GM18505 (cell line): ENCODE data around the gene SVEP1.
"Not testable (repeated sequence)": the region's sequence is repeated elsewhere in the genome, so short reads cannot be mapped to it uniquely, and the experiment has no call there.

Source experiments
- ATAC-seq: cut with Tn5 transposase; IDR thresholded peaks from one replicate; pipeline ENCODE4 v1.9.1; 2021; ENCODE audit not compliant: unreplicated experiment
- POLR2A ChIP-seq: IDR thresholded peaks from 4 replicates; pipeline ENCODE4 v1.6.1; 2011; ENCODE audit warnings: borderline replicate concordance; ENCODE audit not compliant: insufficient read depth, insufficient read length; ENCODE audit errors: extremely low read depth

The SVEP1 gene

DNA sequence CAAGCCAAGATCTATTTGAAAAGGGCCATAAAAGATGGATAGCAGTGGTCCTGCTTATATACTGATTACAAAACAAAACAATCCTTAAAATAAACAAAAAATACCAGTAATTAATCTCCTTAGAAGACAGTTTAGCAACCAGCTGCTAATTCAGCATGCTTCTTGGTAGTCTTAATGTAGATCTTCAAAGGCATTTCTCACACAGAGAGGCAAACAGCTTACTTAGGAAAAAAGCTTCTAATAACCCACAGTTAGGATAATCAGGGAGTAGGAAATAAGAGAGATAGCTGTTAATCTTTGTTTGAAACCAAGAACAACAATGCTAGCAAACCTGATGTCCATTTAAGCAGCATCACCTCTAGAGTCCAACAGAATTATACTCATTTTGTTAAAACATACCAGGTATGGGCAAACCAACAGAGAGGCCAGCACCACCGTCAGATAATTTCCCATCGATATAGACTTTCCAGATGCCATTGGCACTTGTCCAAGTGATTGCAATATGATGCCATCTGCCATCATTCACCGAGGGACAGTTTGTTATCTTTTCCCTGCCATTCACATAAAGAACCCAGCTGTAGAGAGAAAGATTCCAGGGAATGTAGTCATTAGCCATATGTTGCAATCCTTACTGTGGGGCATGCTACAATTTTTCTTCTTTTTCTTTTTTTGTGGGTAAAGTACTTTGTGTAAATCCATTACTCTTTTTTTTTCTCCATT, 136.2 kb downstream of the SVEP1 start:
- TF ChIP-seq POLR2A: no peak
- no peak for ATAC-seq

DNA sequence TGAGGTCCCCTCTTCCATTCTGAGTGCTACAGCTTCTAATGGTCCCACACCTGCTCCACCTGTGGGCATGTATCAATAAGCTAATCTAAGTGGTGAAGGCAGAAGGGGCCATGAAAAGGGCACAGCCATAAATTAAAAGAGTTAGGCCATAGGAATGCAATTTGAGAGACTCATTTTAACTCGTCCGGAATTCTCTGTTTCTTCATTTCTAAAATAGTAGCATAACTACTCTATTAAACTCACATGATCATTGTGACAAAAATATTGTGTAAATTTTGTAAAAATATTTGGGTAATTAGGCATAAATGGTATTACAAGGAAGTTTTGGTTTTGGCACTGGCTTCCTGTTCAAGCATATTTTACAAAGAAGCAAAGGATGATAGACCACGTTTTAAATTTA, 138.7 kb downstream of the SVEP1 start:
- TF ChIP-seq POLR2A: no peak
- ATAC-seq: no peak

DNA sequence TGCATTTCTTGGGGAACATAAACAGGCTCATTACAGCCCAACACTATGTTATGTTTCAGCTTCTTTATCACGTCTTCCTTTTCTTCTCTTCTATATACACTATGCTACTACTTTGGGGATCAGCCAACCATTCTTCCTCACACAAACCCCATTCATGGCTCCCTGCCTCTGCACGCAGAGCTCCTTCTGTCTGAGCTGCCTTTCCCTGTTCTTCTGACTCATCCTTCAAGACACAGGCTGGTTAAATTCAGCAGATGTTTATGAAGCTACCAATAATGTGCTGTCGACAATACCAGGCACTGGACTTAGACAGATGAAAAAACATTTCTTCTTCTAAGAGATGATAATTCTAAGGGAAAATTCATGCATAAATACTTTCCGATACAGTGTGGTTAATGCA, 139.4 kb downstream of the SVEP1 start:
- no peak for TF ChIP-seq POLR2A
- ATAC-seq: no peak

DNA sequence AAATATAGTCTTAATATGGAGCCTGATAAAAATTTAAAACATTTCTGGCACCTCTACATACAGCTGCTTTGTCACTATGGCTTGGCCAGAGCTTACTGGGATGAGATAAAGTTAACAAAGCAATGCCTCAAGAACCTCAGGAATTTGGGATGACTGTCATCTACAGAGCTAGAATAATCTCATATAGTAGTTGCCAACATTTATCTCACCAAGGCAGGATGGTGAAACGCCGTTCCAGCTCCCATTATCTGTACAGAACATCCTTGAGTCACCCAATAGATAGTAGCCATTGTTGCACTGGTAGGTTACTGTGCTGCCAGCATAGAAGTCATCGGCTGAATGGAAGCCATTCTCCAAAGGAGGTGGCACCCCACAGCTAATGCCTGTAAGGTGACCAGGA, 147.3 kb downstream of the SVEP1 start:
- no peak for ATAC-seq
- no peak for TF ChIP-seq POLR2A

DNA sequence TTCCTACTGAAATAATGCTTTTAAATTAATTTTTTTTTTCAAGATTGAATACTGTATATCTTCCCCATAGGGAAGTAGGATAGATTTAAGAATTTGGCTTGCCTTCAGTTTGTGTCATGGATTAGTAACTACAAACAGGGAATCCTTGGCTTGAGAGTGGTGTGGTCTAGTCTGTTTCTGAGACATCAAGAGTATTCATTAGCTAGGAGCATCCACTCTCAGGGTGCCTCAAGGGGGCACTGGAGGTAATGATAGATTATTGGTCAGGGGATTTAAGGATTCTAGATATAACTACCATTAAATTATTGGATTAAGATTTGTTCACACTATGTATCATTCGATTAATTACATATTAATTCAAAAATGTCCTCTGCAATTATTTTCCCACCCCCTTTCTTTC, 150.1 kb downstream of the SVEP1 start:
- TF ChIP-seq POLR2A: no peak
- ATAC-seq: no peak

DNA sequence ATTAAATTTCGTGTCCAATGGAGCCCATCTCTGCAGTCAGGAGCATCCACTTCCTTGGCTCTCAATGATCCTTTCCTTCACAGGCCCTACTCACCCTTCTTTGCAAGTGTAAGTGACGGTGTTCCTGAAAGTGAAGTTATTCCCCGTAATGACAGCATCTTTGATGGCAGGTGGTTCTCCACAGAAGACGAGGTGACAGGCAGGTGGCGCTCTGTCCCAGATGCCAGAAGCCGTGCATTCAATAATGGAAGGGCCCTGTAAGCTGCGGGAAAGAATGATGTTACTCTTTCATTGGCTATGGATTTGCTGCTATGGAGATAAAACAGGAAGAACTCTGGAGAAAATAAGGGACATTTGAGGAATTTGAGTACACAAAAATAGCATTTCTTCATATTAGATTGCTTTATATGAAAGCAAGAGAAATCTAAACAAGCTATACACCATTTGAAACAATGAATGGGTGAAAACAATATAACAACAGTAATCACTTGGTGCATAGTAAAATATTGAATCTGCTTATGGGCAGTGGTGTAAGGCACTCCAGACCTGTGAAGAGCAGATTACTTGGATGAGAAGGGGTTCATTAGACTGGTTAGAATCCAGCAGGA, 151.9 kb downstream of the SVEP1 start:
- no peak for TF ChIP-seq POLR2A
- ATAC-seq: peak; percentile 73

DNA sequence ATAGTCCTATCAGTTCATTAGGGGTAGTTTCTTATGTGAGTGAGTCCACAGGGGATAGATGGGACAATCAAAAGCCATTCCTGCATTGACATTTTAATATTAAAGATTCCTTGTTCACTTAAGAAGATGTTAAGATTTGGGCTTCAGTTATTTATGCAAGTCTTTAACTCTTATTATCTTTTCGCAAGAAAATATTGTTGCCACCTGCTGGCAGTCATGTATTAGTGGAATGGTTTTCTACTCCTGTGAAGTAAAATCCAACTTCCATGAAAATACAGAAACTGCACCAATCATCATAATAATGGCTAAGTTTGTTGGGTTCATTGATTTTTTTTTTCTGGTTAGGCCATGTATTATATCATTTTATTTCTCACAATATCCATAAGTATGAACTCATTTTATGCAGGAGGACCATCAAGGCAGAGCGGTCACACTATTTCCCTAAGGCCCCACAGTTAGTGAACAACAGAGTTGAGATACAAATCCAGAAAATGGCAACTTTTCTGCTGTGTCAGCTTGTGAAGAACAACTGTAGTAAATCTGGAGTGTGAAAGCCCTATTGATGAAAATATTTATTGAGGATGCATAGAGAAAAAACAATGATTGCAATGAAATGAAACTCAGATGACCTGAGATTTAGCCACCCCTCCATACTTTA, 153.4 kb downstream of the SVEP1 start:
- ATAC-seq: no peak
- no peak for TF ChIP-seq POLR2A

DNA sequence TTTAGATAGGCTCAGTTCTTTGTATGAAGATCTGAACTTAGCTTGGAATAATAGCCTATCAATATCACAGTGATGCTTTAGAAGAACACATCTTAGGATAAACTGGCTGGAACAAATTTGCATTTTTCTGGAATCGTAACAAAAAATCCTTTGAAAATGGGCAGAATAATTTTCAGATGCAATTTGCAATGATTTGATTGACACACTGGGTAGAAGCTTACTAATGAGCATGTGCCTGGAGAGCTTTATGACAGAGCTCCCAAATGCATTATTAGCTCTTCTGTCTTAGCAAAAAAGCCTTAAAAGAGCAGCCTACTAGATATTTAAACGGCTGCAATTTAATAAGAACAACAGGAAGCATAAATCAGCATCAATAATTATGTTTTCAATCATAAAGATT, 165.1 kb downstream of the SVEP1 start:
- TF ChIP-seq POLR2A: no peak
- ATAC-seq: no peak

DNA sequence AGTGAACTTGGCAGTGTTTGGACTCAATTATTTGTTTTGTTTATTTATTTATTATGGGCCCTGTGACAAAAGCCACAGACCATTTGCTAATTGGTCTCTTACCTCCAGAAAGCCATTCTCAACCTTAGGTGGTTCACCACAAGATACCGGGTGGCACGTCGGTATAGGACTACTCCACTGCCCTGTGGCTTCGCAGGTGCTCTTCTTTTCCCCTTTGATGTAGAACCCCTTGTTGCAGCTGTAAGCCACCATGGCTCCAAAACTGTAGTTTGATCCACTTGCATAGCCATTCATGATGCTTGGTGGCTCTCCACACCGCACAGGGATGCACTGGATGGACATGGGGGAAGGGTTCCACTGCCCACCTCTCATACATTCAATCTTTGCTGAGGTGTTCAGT, 168.6 kb downstream of the SVEP1 start:
- no peak for ATAC-seq
- no peak for TF ChIP-seq POLR2A

DNA sequence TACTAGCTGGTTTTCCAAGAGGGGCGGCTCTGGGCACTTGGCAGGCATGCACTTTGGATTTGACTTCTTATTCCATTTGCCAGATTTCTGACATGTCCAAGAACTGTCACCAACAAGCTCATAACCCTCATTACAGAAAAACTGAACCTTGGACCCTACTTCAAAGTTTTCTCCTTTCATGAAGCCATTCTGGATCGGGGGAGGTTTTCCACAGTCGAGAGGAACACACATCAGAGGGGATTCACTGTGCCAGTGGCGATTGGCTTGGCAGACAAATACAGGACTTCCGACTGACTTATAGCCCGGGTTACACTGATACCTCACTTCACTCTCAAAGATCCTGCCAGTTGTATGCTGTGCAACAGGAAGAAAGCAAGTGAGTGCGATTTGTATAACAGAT, 170.9 kb downstream of the SVEP1 start:
- no peak for TF ChIP-seq POLR2A
- no peak for ATAC-seq

DNA sequence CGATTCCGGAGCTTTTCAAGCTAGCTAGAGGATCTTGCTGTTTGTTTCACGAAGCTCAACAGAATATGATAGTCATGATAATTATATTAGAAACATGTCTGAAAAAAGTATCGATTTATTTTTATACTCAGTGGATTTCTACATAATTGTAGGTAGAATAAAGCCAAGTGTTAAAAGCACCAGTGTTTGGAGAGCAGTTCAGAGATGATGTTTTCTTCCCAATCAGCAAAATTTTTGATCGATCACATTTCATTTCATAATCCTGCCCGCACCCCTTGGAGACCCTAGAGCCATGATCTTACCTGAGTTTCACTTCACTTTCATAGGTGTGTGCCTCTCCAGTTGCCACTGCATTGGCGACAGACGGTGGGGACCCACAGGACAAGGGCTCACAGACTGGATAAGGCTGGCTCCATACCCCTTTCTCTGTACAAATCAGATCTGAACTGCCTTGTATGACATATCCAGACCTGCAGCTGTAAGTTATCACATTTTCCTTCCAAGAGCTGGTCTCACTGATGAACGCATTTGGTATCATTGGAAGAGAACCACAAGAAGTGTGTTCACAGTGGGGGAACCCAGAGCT, 173.6 kb downstream of the SVEP1 start:
- no peak for ATAC-seq

DNA sequence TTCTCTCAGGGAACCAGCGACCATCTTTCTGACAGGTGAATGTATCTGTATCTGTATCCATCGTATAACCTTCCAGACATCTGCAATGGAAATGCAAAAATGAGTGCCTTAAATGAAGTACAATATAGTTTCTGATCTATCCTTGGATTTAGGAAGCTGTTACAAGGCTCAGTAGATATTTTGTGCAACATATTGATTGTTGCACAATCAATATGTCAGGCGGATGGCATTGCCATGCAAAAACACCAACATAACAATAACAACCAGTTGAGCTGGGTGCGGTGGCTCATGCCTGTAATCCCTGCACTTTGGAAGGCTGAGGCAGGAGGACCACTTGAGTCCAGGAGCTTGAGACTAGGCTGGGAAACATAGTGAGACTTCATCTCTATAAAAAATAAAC, 175.1 kb downstream of the SVEP1 start:
- TF ChIP-seq POLR2A: no peak

More for the DNA sequence above, 173.6 kb downstream of the SVEP1 start:
- no peak for TF ChIP-seq POLR2A

DNA sequence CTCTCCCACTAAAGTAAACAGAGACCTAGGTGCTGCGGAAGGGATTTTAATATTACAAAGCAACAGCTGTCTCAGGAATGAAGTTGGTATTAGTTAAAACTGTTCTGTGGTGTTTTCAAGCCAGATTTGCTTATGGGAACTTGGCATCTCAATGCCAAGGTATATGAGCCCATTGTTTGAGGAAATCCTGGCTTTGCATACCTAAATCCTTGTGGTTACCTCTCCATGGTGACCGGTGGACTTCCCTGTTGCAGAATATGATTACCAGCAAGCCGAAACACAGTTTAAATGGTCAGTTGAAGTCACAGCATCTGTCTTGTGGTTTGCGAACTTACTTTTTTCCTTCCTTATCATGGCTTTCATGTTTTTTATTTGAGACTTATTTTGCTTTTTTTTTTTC, 179.6 kb downstream of the SVEP1 start:
- TF ChIP-seq POLR2A: no peak
- ATAC-seq: no peak

More for the DNA sequence above, 175.1 kb downstream of the SVEP1 start:
- no peak for ATAC-seq

DNA sequence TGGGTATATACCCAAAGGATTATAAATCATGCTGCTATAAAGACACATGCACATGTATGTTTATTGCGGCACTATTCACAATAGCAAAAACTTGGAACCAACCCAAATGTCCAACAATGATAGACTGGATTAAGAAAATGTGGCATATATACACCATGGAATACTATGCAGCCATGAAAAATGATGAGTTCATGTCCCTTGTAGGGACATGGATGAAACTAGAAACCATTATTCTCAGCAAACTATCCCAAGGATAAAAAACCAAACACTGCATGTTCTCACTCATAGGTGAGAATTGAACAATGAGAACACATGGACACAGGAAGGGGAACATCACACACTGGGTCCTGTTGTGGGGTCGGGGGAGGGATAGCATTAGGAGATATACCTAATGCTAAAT, 180.5 kb downstream of the SVEP1 start:
- ATAC-seq: not testable (repeated sequence)
